HepG2 (cell line): ENCODE measurements around the gene LSM2. TPM values are rescaled to one million over a fixed set of nuclear protein-coding genes. Genes with fewer than 3 reads are reported as not detected.

Source experiments
- FOXJ3 ChIP-seq: sonication (generic); formaldehyde crosslinking; IDR thresholded peaks from 2 replicates; pipeline ENCODE4 v1.4.0; 2020; ENCODE audit warnings: missing genetic modification reagents, mild to moderate bottlenecking, borderline replicate concordance
- FUBP1 ChIP-seq: sonication (generic); formaldehyde crosslinking; IDR thresholded peaks from 2 replicates; pipeline ENCODE4 v1.5.1; 2020; ENCODE audit warnings: missing genetic modification reagents, mild to moderate bottlenecking, borderline replicate concordance
- GABPA ChIP-seq, 2 experiments: IDR thresholded peaks; 2 replicates each; pipeline ENCODE4 v1.6.1; 2011 to 2016; ENCODE audit warnings: low read depth in 2 of 2, low read length in 1 of 2, missing biosample characterization in 1 of 2, missing genetic modification characterization in 1 of 2
- KDM4B ChIP-seq: sonication (generic); formaldehyde crosslinking; IDR thresholded peaks from 2 replicates; pipeline ENCODE4 v1.4.0; 2020; ENCODE audit warnings: missing genetic modification reagents
- KDM5A ChIP-seq: fragments of 200-600 bp; sonication (generic); IDR thresholded peaks from 2 replicates; pipeline ENCODE4 v1.7.0; 2018; ENCODE audit warnings: antibody characterized with exemption, mild to moderate bottlenecking, low read length, borderline replicate concordance
- MAZ ChIP-seq, 2 experiments: sonication (generic) in 1 of 2; formaldehyde crosslinking in 1 of 2; IDR thresholded peaks; 2 replicates each; pipeline versions ENCODE4 v1.5.0 to v1.6.1; 2012 to 2020; ENCODE audit warnings: low read depth in 2 of 2, mild to moderate bottlenecking in 2 of 2, borderline replicate concordance in 1 of 2, improper control_type of control experiment in 1 of 2, low read length in 1 of 2, missing genetic modification reagents in 1 of 2, moderate library complexity in 1 of 2
- MIER2 ChIP-seq: IDR thresholded peaks from 2 replicates; pipeline ENCODE4 v1.6.1; 2016; ENCODE audit warnings: missing biosample characterization, missing genetic modification reagents
- NONO ChIP-seq, 2 experiments: fragments of 450-650 bp in 1 of 2; sonication (generic) in 1 of 2; formaldehyde crosslinking in 1 of 2; IDR thresholded peaks in 1 of 2; conservative IDR thresholded peaks in 1 of 2; 2 replicates each; pipeline versions ENCODE4 v1.6.1 to v1.8.0; 2017 to 2022; ENCODE audit warnings: mild to moderate bottlenecking in 1 of 2, missing genetic modification reagents in 1 of 2, moderate library complexity in 1 of 2
- RFX5 ChIP-seq: IDR thresholded peaks from 2 replicates; pipeline ENCODE4 v1.6.1; 2011; ENCODE audit warnings: low read depth, low read length, improper control_type of control experiment
- TAF15 ChIP-seq: fragments of 200-400 bp; formaldehyde crosslinking; IDR thresholded peaks from one replicate; pipeline ENCODE4 v1.6.1; 2018; ENCODE audit warnings: mild to moderate bottlenecking, low read depth, low read length; ENCODE audit not compliant: poor library complexity, severe bottlenecking
- TBP ChIP-seq: sonication (generic); formaldehyde crosslinking; IDR thresholded peaks from 2 replicates; pipeline ENCODE4 v1.5.0; 2020; ENCODE audit warnings: missing genetic modification reagents
- ZKSCAN8 ChIP-seq: IDR thresholded peaks from 2 replicates; pipeline ENCODE4 v1.6.1; 2016; ENCODE audit warnings: borderline replicate concordance, missing genetic modification reagents, missing compliant biosample characterization
- ZNF235 ChIP-seq: sonication (generic); formaldehyde crosslinking; IDR thresholded peaks from 2 replicates; pipeline ENCODE4 v1.8.1; 2023; ENCODE audit warnings: mild to moderate bottlenecking, missing genetic modification reagents, borderline replicate concordance
- ZNF33A ChIP-seq: sonication (generic); formaldehyde crosslinking; IDR thresholded peaks from 2 replicates; pipeline ENCODE4 v1.5.1; 2020; ENCODE audit warnings: missing genetic modification reagents, mild to moderate bottlenecking, moderate library complexity, borderline replicate concordance
- ZNF430 ChIP-seq: sonication (generic); formaldehyde crosslinking; IDR thresholded peaks from 2 replicates; pipeline ENCODE4 v1.9.0; 2021; ENCODE audit warnings: mild to moderate bottlenecking, missing genetic modification reagents
- polyA plus RNA-seq, 8 experiments: library from polyadenylated mRNA; depleted of rRNA in 3 of 8; stranded (reverse) in 7 of 8; unstranded in 1 of 8; fragments of >200 nt; fragmentation: Illumina TruSeq in 4 of 8; extraction: Trizol in 4 of 8; gene quantifications; 2 replicates each; pipeline versions ENCODE4 v1.2.1 to v1.2.3, GENCODE V29; 2011 to 2016; ENCODE audit warnings: low read depth in 4 of 8, missing spikeins in 1 of 8, mixed read lengths in 1 of 8; ENCODE audit not compliant: insufficient read depth in 1 of 8
- total RNA-seq, 5 experiments: library from RNA; depleted of rRNA; stranded (reverse); fragments of >200 nt; fragmentation: Illumina TruSeq; extraction: Trizol; gene quantifications; 2 replicates each; pipeline ENCODE4 v1.2.3, GENCODE V29; 2016; ENCODE audit warnings: low read depth in 1 of 5
- TF ChIP-seq, protein P1 (sequence below): sonication (generic); formaldehyde crosslinking; IDR thresholded peaks from 2 replicates; pipeline ENCODE4 v1.4.0; 2020; ENCODE audit warnings: missing genetic modification reagents
- TF ChIP-seq, protein P2 (sequence below): IDR thresholded peaks from 2 replicates; pipeline ENCODE4 v1.4.0; 2020; ENCODE audit warnings: mild to moderate bottlenecking, missing genetic modification reagents

The LSM2 gene
- total and polyA plus RNA-seq, 2 of the 13 experiments (the other 11 are each of a cell fraction or from before 2014, with no cell fraction given), result 69.4 to 90.5 TPM

- TF ChIP-seq ZNF33A (CRISPR knock-in tag), result no peak
- TF ChIP-seq FOXJ3 (CRISPR knock-in tag), result no peak
- TF ChIP-seq MAZ (IDR thresholded peaks at IDR 0.05; ENCODE audit: borderline replicate concordance, low read depth, low read length), result no peak
- peak; percentile 64; the same call in 1 of the 2 replicates for TF ChIP-seq MAZ (CRISPR knock-in tag; IDR thresholded peaks at IDR 0.05; ENCODE audit: low read depth)
- TF ChIP-seq GABPA (IDR thresholded peaks at IDR 0.05; ENCODE audit: low read depth, low read length), result no peak
- TF ChIP-seq GABPA (CRISPR knock-in tag; IDR thresholded peaks at IDR 0.05; ENCODE audit: low read depth), result peak; percentile 42; the same call in 1 of the 2 replicates
- TF ChIP-seq KDM5A, result peak; percentile 26; the same call in 1 of the 2 replicates
- TF ChIP-seq ZNF430 (CRISPR knock-in tag), result peak; percentile 70; the same call in 1 of the 2 replicates
- TF ChIP-seq TAF15, result no peak
- no peak for TF ChIP-seq ZKSCAN8 (CRISPR knock-in tag)
- TF ChIP-seq NONO (IDR thresholded peaks at IDR 0.05), result no peak
- TF ChIP-seq NONO (CRISPR knock-in tag; conservative IDR thresholded peaks at IDR 0.05), result peak; percentile 51; the same call in 1 of the 2 replicates
- TF ChIP-seq FUBP1, result no peak
- no peak for TF ChIP-seq RFX5
- 0 out of 2 replicates have a peak, but pooled peaks have one; percentile 37 for TF ChIP-seq MIER2 (CRISPR knock-in tag)
- TF ChIP-seq, protein P1, sequence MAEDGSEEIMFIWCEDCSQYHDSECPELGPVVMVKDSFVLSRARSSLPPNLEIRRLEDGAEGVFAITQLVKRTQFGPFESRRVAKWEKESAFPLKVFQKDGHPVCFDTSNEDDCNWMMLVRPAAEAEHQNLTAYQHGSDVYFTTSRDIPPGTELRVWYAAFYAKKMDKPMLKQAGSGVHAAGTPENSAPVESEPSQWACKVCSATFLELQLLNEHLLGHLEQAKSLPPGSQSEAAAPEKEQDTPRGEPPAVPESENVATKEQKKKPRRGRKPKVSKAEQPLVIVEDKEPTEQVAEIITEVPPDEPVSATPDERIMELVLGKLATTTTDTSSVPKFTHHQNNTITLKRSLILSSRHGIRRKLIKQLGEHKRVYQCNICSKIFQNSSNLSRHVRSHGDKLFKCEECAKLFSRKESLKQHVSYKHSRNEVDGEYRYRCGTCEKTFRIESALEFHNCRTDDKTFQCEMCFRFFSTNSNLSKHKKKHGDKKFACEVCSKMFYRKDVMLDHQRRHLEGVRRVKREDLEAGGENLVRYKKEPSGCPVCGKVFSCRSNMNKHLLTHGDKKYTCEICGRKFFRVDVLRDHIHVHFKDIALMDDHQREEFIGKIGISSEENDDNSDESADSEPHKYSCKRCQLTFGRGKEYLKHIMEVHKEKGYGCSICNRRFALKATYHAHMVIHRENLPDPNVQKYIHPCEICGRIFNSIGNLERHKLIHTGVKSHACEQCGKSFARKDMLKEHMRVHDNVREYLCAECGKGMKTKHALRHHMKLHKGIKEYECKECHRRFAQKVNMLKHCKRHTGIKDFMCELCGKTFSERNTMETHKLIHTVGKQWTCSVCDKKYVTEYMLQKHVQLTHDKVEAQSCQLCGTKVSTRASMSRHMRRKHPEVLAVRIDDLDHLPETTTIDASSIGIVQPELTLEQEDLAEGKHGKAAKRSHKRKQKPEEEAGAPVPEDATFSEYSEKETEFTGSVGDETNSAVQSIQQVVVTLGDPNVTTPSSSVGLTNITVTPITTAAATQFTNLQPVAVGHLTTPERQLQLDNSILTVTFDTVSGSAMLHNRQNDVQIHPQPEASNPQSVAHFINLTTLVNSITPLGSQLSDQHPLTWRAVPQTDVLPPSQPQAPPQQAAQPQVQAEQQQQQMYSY (CRISPR knock-in tag), result no peak
- TF ChIP-seq KDM4B, result 0 out of 2 replicates have a peak, but pooled peaks have one; percentile 15
- no peak for TF ChIP-seq ZNF235
- TF ChIP-seq TBP, result no peak
- TF ChIP-seq, protein P2, sequence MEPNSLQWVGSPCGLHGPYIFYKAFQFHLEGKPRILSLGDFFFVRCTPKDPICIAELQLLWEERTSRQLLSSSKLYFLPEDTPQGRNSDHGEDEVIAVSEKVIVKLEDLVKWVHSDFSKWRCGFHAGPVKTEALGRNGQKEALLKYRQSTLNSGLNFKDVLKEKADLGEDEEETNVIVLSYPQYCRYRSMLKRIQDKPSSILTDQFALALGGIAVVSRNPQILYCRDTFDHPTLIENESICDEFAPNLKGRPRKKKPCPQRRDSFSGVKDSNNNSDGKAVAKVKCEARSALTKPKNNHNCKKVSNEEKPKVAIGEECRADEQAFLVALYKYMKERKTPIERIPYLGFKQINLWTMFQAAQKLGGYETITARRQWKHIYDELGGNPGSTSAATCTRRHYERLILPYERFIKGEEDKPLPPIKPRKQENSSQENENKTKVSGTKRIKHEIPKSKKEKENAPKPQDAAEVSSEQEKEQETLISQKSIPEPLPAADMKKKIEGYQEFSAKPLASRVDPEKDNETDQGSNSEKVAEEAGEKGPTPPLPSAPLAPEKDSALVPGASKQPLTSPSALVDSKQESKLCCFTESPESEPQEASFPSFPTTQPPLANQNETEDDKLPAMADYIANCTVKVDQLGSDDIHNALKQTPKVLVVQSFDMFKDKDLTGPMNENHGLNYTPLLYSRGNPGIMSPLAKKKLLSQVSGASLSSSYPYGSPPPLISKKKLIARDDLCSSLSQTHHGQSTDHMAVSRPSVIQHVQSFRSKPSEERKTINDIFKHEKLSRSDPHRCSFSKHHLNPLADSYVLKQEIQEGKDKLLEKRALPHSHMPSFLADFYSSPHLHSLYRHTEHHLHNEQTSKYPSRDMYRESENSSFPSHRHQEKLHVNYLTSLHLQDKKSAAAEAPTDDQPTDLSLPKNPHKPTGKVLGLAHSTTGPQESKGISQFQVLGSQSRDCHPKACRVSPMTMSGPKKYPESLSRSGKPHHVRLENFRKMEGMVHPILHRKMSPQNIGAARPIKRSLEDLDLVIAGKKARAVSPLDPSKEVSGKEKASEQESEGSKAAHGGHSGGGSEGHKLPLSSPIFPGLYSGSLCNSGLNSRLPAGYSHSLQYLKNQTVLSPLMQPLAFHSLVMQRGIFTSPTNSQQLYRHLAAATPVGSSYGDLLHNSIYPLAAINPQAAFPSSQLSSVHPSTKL, result peak; percentile 55; the same call in 1 of the 2 replicates
Observed at GRCh38 chr6:31822036-31822821, 15.5 kb upstream of the LSM2 start (continued).
